ENCODE measurements around the gene PDCD1LG2.
A peak's percentile ranks its signal among the peaks of the same experiment; 100 is the strongest.

Gene PDCD1LG2

GRCh38 chr9:5532790-5533189, 22.5 kb downstream of the PDCD1LG2 start:
- no peak for DNase-seq

- DNase-seq: no peak
These were observed 26.4 kb downstream of the PDCD1LG2 start for GRCh38 chr9:5536684-5537083.

GRCh38 chr9:5543875-5544702, 33.8 kb downstream of the PDCD1LG2 start:
- DNase-seq: no peak

GRCh38 chr9:5549658-5550650, 39.6 kb downstream of the PDCD1LG2 start:
- no peak for DNase-seq

- no peak for DNase-seq
These were observed 41.2 kb downstream of the PDCD1LG2 start for GRCh38 chr9:5551368-5552150.

- DNase-seq: no peak
These were observed 42.0 kb downstream of the PDCD1LG2 start for GRCh38 chr9:5552301-5552700.

GRCh38 chr9:5553211-5553610, 42.9 kb downstream of the PDCD1LG2 start:
- no peak for DNase-seq

GRCh38 chr9:5554254-5554653, 43.9 kb downstream of the PDCD1LG2 start:
- DNase-seq: no peak

GRCh38 chr9:5556101-5556705, 45.9 kb downstream of the PDCD1LG2 start:
- no peak for DNase-seq

- DNase-seq: peak; percentile 26
These were observed 47.6 kb downstream of the PDCD1LG2 start for GRCh38 chr9:5557606-5558587.

- DNase-seq: no peak
These were observed 49.3 kb downstream of the PDCD1LG2 start for GRCh38 chr9:5559659-5560058.

GRCh38 chr9:5560443-5561100, 50.2 kb downstream of the PDCD1LG2 start:
- no peak for DNase-seq

GRCh38 chr9:5561828-5562488, 51.6 kb downstream of the PDCD1LG2 start:
- no peak for DNase-seq

GRCh38 chr9:5562806-5563416, 52.6 kb downstream of the PDCD1LG2 start:
- DNase-seq: no peak

- DNase-seq: no peak
These were observed 53.1 kb downstream of the PDCD1LG2 start for GRCh38 chr9:5563417-5563815.

GRCh38 chr9:5563886-5564285, 53.6 kb downstream of the PDCD1LG2 start:
- no peak for DNase-seq

GRCh38 chr9:5566054-5566618, 55.8 kb downstream of the PDCD1LG2 start:
- no peak for DNase-seq

GRCh38 chr9:5568868-5569267, 58.5 kb downstream of the PDCD1LG2 start:
- no peak for DNase-seq

GRCh38 chr9:5569409-5569808, 59.1 kb downstream of the PDCD1LG2 start:
- DNase-seq: no peak

Data from activated CD4-positive, alpha-beta T cell treated with anti-CD3 and anti-CD28 coated beads for 48 hours (primary cell).